GM21576 (cell line): ENCODE results near the gene FOSL2.

Source experiments
- ATAC-seq: cut with Tn5 transposase; IDR thresholded peaks from one replicate; pipeline ENCODE4 v1.9.1; 2021; ENCODE audit warnings: mild to moderate bottlenecking, moderate library complexity; ENCODE audit not compliant: unreplicated experiment

The FOSL2 gene

GRCh38 chr2:28408764-28409599 is 16.3 kb downstream of the FOSL2 start:
- no peak for ATAC-seq

- no peak for ATAC-seq
Observed at GRCh38 chr2:28411166-28411755, 18.6 kb downstream of the FOSL2 start.

- ATAC-seq: no peak
Observed at GRCh38 chr2:28411956-28412609, 19.4 kb downstream of the FOSL2 start.

GRCh38 chr2:28412625-28413151 is 20.0 kb downstream of the FOSL2 start:
- ATAC-seq: no peak

GRCh38 chr2:28413152-28413898 is 20.7 kb downstream of the FOSL2 start:
- no peak for ATAC-seq

DNA sequence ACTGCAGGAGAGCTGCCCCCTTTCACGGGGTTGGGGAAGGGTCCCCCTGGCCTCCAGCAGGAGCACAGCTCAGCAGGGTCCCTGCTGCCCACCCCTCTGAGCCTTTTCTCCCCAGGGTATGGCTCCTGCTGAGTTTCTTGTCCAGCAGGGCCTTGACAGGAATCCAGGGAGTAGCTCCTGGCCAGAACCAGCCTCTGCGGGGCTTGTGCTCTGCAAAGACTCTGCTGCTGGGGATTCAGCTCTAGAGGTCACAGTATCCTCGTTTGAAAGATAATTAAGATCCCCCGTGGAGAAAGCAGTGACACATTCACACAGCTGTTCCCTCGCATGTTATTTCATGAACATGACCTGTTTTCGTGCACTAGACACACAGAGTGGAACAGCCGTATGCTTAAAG is 21.2 kb downstream of the FOSL2 start:
- ATAC-seq: no peak

- no peak for ATAC-seq
Observed at GRCh38 chr2:28414583-28414982, 21.9 kb downstream of the FOSL2 start.

DNA sequence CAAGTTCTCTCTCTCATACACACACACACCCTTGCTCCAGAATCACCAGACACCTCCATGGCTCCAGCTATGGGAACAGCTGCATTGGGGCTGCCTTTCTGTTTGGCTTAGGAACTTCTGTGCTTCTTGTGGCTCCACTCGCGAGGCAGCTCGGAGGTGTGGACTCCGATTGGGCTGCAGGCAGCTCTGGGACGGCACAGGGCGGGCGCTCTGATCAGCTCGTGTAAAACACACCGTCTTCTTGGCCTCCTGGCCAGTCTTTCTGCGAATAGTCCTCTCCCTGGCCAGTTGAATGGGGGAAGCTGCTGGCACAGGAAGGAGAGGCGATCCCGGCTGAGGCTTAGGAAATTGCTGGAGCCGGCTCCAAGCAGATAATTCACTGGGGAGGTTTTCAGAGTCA is 22.4 kb downstream of the FOSL2 start:
- ATAC-seq: no peak

GRCh38 chr2:28415715-28416114 is 23.1 kb downstream of the FOSL2 start:
- ATAC-seq: no peak

DNA sequence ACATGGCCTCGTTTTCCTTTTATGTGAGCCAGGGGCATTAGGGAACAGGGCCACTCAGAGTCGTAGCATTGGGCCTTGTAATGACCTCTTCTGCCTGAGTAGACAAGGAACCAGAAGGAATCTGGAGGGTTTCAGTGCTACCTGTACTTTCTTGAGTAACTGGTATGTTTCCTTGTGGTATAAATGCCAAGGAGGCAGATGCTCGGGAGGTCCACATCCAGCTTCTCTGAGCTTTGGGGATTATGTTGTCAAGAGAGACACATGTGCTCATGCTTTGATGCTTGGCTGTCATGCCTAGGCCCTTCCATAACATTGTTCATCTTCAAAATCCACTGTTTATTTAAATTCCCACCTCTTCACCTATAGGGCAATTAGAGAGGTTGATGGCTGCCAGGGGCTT is 26.3 kb downstream of the FOSL2 start:
- no peak for ATAC-seq

DNA sequence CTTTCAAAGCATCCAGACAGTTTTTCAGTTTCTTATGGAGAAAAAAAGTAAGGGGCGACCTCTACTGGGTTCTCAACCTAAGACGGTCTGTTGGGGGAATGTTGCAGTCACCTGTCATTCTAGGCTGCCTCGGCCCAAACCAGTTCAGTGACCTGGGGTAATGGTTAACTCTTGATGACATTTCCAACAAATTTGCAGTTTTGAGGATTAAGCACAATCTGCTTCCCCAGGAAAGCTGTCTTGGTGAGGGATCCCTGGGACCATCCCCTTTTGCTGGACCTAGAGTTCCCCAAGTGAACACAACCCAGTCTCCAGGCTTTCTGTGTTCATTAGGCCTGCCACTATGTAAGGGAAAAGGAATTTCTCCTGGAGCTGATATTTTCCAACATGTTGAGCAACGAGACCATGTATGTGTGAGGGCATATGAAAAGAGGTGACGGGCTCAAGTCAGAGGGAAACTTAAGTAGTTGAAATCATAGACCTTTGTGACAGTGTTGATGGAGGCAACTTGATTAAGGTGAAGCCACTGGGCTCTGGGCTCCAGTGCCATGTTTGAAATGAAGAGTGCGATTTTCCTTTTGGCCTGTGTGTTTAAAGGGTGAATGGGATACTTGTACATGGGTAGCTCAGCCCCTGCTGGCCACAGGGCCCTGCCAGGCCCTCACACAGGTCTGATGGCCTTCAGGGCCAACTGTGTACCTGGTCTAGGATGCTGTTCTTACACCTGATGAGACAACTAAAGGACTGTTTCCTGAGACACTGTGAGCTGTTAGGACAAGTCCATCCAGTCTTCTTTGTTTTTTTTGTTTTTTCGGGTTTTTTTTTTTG is 27.0 kb downstream of the FOSL2 start:
- no peak for ATAC-seq

DNA sequence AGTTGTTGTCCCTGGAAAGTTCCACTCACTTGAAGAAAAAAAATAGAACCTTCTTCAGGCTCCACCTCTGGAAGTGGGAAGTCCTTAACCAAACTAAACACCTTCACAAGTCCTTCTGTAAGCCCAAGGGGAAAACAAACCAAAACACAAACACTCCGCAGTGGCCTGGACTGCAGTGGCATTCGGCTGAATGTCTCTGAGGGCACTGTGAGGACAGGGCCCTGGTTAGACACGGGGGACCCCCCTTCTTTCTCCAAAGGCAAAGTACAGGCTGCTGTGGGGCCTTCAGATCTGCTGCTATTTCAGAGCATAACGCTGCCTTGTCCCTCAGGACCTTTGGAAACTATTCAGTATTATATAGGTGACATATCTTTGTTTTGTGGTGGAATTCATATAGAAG is 28.1 kb downstream of the FOSL2 start:
- no peak for ATAC-seq

GRCh38 chr2:28422908-28423741 is 30.5 kb downstream of the FOSL2 start:
- no peak for ATAC-seq

DNA sequence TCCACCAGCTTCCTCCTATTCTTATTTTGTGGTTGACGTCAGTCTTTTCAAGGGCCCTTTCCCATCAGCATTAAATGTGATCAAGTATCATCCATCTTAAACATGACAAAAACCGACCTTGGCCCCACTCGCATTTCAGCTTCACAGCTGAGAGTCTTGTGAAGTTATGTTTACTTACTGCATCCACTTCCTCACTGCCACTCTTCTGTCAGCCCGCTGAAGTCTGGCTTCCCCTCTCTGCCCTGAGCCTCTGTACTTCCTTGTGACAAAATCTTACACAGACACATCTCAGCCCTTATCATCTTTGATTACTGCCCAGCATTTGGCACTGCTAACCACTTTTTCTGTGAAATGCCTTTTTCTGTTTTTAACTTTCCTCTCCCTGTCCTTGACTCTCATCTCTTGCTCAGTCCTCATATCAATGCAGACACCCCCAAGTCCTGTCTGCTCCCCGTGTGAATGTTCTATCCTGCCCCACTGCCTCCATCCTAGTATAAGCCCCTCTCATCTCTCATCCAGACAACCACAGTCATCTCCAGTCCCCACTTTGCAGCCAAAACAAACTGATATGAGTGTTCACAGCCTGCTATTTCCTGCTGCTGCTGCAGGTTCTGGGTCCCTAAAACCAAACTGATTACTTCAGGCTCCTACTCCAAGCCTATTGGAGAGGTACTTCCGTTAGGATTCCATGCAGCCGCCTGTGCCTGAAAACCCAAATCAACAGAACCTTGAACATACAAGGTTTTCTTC is 31.4 kb downstream of the FOSL2 start:
- no peak for ATAC-seq

- no peak for ATAC-seq
Observed at GRCh38 chr2:28424799-28425463, 32.3 kb downstream of the FOSL2 start.

GRCh38 chr2:28425464-28425835 is 32.8 kb downstream of the FOSL2 start:
- ATAC-seq: no peak

- ATAC-seq: no peak
Observed at GRCh38 chr2:28427741-28428415, 35.2 kb downstream of the FOSL2 start.

GRCh38 chr2:28428486-28428885 is 35.8 kb downstream of the FOSL2 start:
- no peak for ATAC-seq
